Neural cell (in vitro differentiated cells): ENCODE results near the gene UNC45A. TPM values are rescaled to one million over a fixed set of nuclear protein-coding genes. Genes with fewer than 3 reads are reported as not detected.

Source experiments
- H2AFZ ChIP-seq: fragments of 200-600, 300-800 bp; sonication (generic), shearing (Covaris generic); 2 replicates; pipeline ENCODE4 v1.6.0; 2014; ENCODE audit warnings: low read depth, mild to moderate bottlenecking, antibody characterized with exemption, low read length, moderate library complexity
- H3F3A ChIP-seq: fragments of 200-600 bp; shearing (Covaris generic); 2 replicates; pipeline ENCODE4 v1.6.1; 2016; ENCODE audit warnings: mild to moderate bottlenecking, moderate library complexity, mixed read lengths, antibody characterized with exemption, low read length; ENCODE audit not compliant: insufficient read depth, poor library complexity, severe bottlenecking
- H3K27ac ChIP-seq: fragments of 200-600, 300-800 bp; sonication (generic), shearing (Covaris generic); 2 replicates; pipeline ENCODE4 v1.5.1; 2014; ENCODE audit warnings: mild to moderate bottlenecking, low read length, moderate library complexity
- H3K27me3 ChIP-seq: fragments of 300-800, 200-600 bp; sonication (generic), shearing (Covaris generic); 2 replicates; pipeline ENCODE4 v1.6.0; 2014; ENCODE audit warnings: mild to moderate bottlenecking, low read depth, low read length, moderate library complexity; ENCODE audit not compliant: insufficient read depth
- H3K36me3 ChIP-seq: fragments of 300-800, 200-600 bp; sonication (generic), shearing (Covaris generic); 2 replicates; pipeline ENCODE4 v1.5.1; 2014; ENCODE audit warnings: mild to moderate bottlenecking, antibody characterized with exemption, low read length, moderate library complexity; ENCODE audit not compliant: insufficient read depth
- H3K4me2 ChIP-seq: fragments of 300-800, 200-600 bp; sonication (generic), shearing (Covaris generic); 2 replicates; pipeline ENCODE4 v1.6.0; 2014; ENCODE audit warnings: mild to moderate bottlenecking, low read length
- H3K4me3 ChIP-seq: fragments of 300-800, 200-600 bp; sonication (generic), shearing (Covaris generic); 2 replicates; pipeline ENCODE4 v1.5.1; 2014; ENCODE audit warnings: mild to moderate bottlenecking, low read length, moderate library complexity
- H3K79me2 ChIP-seq: fragments of 200-600 bp; shearing (Covaris generic); replicated peaks from 2 replicates; pipeline ENCODE4 v1.6.0; 2014; ENCODE audit warnings: mild to moderate bottlenecking, low read length, moderate library complexity; ENCODE audit not compliant: insufficient read depth
- H3K9ac ChIP-seq: fragments of 300-800, 200-600 bp; sonication (generic), shearing (Covaris generic); 2 replicates; pipeline ENCODE4 v1.6.1; 2016; ENCODE audit warnings: mild to moderate bottlenecking, low read length, mixed read lengths
- H3K9me2 ChIP-seq: fragments of 200-600 bp; shearing (Covaris generic); 2 replicates; pipeline ENCODE4 v1.6.1; 2016; ENCODE audit warnings: mild to moderate bottlenecking, low read length, mixed read lengths; ENCODE audit not compliant: insufficient read depth
- H3K9me3 ChIP-seq: fragments of 200-600, 300-800 bp; sonication (generic), shearing (Covaris generic); 2 replicates; pipeline ENCODE4 v1.6.1; 2016; ENCODE audit warnings: mild to moderate bottlenecking, mixed run types, low read length, moderate library complexity, mixed read lengths
- H4K20me1 ChIP-seq: fragments of 200-600 bp; shearing (Covaris generic); 2 replicates; pipeline ENCODE4 v1.6.1; 2016; ENCODE audit warnings: mild to moderate bottlenecking, mixed run types; ENCODE audit not compliant: insufficient read depth
- EP300 ChIP-seq: fragments of 450-650 bp; conservative IDR thresholded peaks from 2 replicates; pipeline ENCODE4 v1.6.1; 2014; ENCODE audit warnings: antibody characterized with exemption, mild to moderate bottlenecking, moderate library complexity; ENCODE audit not compliant: poor library complexity, severe bottlenecking
- EZH2 ChIP-seq: fragments of 200-600, 300-800 bp; shearing (Covaris generic), sonication (generic); IDR thresholded peaks from 2 replicates; pipeline ENCODE4 v1.6.1; 2014; ENCODE audit warnings: antibody characterized with exemption, low read length, borderline replicate concordance, mild to moderate bottlenecking; ENCODE audit not compliant: insufficient read depth, poor library complexity, severe bottlenecking
- MXI1 ChIP-seq: fragments of 450-650 bp; conservative IDR thresholded peaks from 2 replicates; pipeline ENCODE4 v1.6.1; 2014; ENCODE audit warnings: antibody characterized with exemption, mild to moderate bottlenecking; ENCODE audit not compliant: poor library complexity, severe bottlenecking
- POLR2AphosphoS5 ChIP-seq: IDR thresholded peaks from 2 replicates; pipeline ENCODE4 v1.6.1; 2012
- RAD21 ChIP-seq: fragments of 450-650 bp; conservative IDR thresholded peaks from 2 replicates; pipeline ENCODE4 v1.6.1; 2014; ENCODE audit warnings: antibody characterized with exemption, mild to moderate bottlenecking, moderate library complexity
- SMC3 ChIP-seq: fragments of 450-650 bp; conservative IDR thresholded peaks from 2 replicates; pipeline ENCODE4 v1.6.1; 2014; ENCODE audit warnings: antibody characterized with exemption, mild to moderate bottlenecking, moderate library complexity; ENCODE audit not compliant: poor library complexity
- TAF1 ChIP-seq: IDR thresholded peaks from 2 replicates; pipeline ENCODE4 v1.6.1; 2012; ENCODE audit warnings: low read depth
- polyA plus RNA-seq: library from polyadenylated mRNA; depleted of rRNA; stranded (reverse); fragments of >200 nt; gene quantifications from 2 replicates; pipeline ENCODE4 v1.2.3, GENCODE V29; 2014
- TF ChIP-seq, protein P1 (sequence below): IDR thresholded peaks from 2 replicates; pipeline ENCODE4 v1.6.1; 2012; ENCODE audit warnings: borderline replicate concordance
- TF ChIP-seq, protein P2 (sequence below): fragments of 450-650 bp; IDR thresholded peaks from 2 replicates; pipeline ENCODE4 v1.5.1; 2014; ENCODE audit warnings: antibody characterized with exemption, mild to moderate bottlenecking, moderate library complexity; ENCODE audit not compliant: poor library complexity, severe bottlenecking

The UNC45A gene
- polyA plus RNA-seq, 1 donor from 2014 or later: 41.3 TPM

DNA sequence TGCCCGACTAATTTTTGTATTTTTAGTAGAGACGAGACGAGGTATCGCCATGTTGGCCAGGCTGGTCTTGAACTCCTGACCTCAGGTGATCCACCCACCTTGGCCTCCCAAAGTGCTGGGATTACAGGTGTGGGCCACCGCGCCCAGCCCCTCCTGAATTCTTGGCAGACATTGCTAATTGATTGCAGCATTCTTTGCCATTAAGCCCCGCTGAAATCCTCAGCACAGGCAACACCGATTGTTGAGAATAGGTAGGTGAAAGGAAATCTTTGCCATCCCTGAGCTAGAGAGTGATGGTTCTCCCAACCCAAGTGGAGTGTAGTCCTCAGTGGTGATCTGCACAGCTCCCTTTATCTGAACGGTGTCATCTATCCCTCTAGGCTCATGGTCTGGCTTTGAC is 30.3 kb upstream of the UNC45A start:
- Histone ChIP-seq H3K4me3 (no peak overlapping the region), H3F3A (no peaks in the 10 kb centered on the region), H3K27me3 (no peaks in the 10 kb centered on the region), H3K4me2 (no peak overlapping the region), H3K27ac (no peak overlapping the region), H3K79me2 (no peaks in the 10 kb centered on the region), H3K36me3 (peaks cover 7% of the 10 kb centered on the region), H2AFZ (no peak overlapping the region), H4K20me1 (no peaks in the 10 kb centered on the region), H3K9me2 (no peaks in the 10 kb centered on the region), H3K9me3 (no peaks in the 10 kb centered on the region), H3K9ac (no peak overlapping the region)
- TF ChIP-seq, protein P1, sequence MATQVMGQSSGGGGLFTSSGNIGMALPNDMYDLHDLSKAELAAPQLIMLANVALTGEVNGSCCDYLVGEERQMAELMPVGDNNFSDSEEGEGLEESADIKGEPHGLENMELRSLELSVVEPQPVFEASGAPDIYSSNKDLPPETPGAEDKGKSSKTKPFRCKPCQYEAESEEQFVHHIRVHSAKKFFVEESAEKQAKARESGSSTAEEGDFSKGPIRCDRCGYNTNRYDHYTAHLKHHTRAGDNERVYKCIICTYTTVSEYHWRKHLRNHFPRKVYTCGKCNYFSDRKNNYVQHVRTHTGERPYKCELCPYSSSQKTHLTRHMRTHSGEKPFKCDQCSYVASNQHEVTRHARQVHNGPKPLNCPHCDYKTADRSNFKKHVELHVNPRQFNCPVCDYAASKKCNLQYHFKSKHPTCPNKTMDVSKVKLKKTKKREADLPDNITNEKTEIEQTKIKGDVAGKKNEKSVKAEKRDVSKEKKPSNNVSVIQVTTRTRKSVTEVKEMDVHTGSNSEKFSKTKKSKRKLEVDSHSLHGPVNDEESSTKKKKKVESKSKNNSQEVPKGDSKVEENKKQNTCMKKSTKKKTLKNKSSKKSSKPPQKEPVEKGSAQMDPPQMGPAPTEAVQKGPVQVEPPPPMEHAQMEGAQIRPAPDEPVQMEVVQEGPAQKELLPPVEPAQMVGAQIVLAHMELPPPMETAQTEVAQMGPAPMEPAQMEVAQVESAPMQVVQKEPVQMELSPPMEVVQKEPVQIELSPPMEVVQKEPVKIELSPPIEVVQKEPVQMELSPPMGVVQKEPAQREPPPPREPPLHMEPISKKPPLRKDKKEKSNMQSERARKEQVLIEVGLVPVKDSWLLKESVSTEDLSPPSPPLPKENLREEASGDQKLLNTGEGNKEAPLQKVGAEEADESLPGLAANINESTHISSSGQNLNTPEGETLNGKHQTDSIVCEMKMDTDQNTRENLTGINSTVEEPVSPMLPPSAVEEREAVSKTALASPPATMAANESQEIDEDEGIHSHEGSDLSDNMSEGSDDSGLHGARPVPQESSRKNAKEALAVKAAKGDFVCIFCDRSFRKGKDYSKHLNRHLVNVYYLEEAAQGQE: no peak
- TF ChIP-seq EP300: no peak
- TF ChIP-seq RAD21: no peak
- TF ChIP-seq, protein P2, sequence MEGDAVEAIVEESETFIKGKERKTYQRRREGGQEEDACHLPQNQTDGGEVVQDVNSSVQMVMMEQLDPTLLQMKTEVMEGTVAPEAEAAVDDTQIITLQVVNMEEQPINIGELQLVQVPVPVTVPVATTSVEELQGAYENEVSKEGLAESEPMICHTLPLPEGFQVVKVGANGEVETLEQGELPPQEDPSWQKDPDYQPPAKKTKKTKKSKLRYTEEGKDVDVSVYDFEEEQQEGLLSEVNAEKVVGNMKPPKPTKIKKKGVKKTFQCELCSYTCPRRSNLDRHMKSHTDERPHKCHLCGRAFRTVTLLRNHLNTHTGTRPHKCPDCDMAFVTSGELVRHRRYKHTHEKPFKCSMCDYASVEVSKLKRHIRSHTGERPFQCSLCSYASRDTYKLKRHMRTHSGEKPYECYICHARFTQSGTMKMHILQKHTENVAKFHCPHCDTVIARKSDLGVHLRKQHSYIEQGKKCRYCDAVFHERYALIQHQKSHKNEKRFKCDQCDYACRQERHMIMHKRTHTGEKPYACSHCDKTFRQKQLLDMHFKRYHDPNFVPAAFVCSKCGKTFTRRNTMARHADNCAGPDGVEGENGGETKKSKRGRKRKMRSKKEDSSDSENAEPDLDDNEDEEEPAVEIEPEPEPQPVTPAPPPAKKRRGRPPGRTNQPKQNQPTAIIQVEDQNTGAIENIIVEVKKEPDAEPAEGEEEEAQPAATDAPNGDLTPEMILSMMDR: no peak
- TF ChIP-seq EZH2: no peak
- TF ChIP-seq TAF1: no peak
- no peak for TF ChIP-seq MXI1
- TF ChIP-seq SMC3: no peak
- TF ChIP-seq POLR2AphosphoS5: no peak

DNA sequence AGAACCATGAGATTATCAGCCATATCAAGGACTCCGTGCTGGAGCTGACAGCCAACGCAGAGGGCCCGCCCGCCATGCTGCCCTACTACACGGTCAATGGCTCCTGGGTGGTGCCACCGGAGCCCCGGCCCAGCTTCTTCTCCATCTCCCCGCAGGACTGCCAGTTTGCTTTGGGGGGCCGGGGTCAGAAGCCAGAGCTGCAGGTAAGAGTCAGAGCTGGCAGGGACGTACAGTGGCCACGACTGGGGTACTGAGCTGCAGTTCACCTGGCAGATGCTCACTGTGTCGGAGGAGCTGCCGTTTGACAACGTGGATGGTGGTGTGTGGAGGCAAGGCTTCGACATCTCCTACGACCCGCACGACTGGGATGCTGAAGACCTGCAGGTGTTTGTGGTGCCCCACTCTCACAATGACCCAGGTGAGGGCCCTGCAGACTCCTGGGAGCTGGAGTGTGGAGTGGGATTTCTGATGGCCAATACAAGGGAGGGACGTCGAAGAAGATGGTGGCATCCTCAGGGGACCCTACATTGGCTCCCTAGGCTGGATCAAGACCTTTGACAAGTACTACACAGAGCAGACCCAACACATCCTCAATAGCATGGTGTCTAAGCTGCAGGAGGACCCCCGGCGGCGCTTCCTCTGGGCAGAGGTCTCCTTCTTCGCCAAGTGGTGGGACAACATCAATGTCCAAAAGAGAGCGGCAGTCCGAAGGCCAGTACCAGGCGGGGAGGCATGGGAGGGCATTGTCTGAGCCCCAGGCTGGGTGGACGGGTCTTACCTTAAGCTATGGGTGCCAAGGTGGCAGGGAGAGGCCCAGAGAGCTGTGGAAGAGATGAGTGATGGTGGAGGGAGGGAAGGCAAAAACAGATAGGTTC is 29.5 kb upstream of the UNC45A start:
- no peaks in the 10 kb centered on the region for H3K9me3 ChIP-seq
- no peaks in the 10 kb centered on the region for H3K9me2 ChIP-seq
- H3F3A ChIP-seq: no peaks in the 10 kb centered on the region
- no peaks in the 10 kb centered on the region for H3K79me2 ChIP-seq
- H3K4me3 ChIP-seq: no peak overlapping the region
- H3K4me2 ChIP-seq: no peak overlapping the region
- peaks cover 7% of the 10 kb centered on the region for H3K36me3 ChIP-seq
- no peak for TF ChIP-seq RAD21
- TF ChIP-seq SMC3: no peak
- no peak for TF ChIP-seq MXI1
- no peak for TF ChIP-seq TAF1
- TF ChIP-seq, protein P1: no peak
- TF ChIP-seq EP300: no peak
- no peak for TF ChIP-seq EZH2
- TF ChIP-seq, protein P2: no peak
- no peak for TF ChIP-seq POLR2AphosphoS5
- H3K27ac ChIP-seq: no peak overlapping the region
- H3K27me3 ChIP-seq: no peaks in the 10 kb centered on the region
- no peak overlapping the region for H2AFZ ChIP-seq
- H4K20me1 ChIP-seq: no peaks in the 10 kb centered on the region
- H3K9ac ChIP-seq: no peak overlapping the region
